ENCODE data around the gene PMM2. TPM values are rescaled to one million over a fixed set of nuclear protein-coding genes. Genes with fewer than 3 reads are reported as not detected.

Gene PMM2
- total RNA-seq, 4 donors from 2014 or later, result 26.2 to 114 (median 58.5) TPM

DNA sequence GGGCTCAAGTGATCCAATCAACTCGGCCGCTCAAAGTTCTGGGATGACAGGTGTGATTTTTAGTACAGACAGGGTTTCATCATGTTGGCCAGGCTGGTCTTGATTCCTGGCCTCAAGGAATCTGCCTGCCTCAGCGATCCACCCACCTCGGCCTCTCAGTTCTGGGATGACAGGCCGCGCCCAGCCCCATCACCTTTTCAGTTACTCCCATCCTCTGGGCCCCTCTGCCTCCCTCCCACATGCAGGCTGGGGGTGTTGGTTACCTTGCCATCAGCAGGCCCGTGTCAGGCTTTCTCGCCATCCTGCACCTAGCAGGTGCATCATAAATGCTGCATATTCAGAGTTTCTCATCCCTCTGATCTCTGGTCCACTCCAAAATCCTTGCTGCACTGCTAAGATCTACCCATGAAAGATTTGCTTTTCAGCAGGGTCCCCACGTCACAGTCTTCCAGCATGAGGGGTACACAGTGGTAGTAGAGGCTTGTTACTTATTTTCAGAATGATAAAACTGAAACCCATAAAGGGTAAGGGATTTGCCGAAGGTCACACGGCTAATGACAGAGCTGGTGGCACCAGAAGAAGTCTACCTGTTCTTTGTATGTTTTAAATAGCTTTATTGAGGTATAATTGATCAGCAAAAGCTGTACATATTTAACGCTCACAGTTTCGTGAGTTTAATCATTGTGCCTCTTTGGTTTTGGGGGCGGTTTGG is 16.6 kb downstream of the PMM2 start:
- intact Hi-C loops (cut with DNase I; ENCODE audit: low total_unique reads) (no loop called here), in situ Hi-C loops (cut with MboI; ENCODE audit: low pct_ligation_motif_present in 1 of 4, low pct_unique_long_range_greater_than_20kb in 1 of 4, low sequenced_read_pairs in 3 of 4) (no loop called here)
- TF ChIP-seq, protein P1, sequence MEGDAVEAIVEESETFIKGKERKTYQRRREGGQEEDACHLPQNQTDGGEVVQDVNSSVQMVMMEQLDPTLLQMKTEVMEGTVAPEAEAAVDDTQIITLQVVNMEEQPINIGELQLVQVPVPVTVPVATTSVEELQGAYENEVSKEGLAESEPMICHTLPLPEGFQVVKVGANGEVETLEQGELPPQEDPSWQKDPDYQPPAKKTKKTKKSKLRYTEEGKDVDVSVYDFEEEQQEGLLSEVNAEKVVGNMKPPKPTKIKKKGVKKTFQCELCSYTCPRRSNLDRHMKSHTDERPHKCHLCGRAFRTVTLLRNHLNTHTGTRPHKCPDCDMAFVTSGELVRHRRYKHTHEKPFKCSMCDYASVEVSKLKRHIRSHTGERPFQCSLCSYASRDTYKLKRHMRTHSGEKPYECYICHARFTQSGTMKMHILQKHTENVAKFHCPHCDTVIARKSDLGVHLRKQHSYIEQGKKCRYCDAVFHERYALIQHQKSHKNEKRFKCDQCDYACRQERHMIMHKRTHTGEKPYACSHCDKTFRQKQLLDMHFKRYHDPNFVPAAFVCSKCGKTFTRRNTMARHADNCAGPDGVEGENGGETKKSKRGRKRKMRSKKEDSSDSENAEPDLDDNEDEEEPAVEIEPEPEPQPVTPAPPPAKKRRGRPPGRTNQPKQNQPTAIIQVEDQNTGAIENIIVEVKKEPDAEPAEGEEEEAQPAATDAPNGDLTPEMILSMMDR (IDR thresholded peaks at IDR 0.05), result no peak
- TF ChIP-seq POLR2A (IDR thresholded peaks at IDR 0.05) (no peak), EP300 (IDR thresholded peaks at IDR 0.05; ENCODE audit: low read depth) (no peak), POLR2AphosphoS5 (IDR thresholded peaks at IDR 0.05) (no peak)
- Histone ChIP-seq H3K36me3 (peaks cover 0 to 86% (median 38%) of the 10 kb centered on the region in 4 donors), H3K4me3 (no peak overlapping the region), H3K27me3 (no peaks in the 10 kb centered on the region), H3K4me1 (no peaks in the 10 kb centered on the region), H3K9me3 (no peaks in the 10 kb centered on the region), H3K27ac (no peak overlapping the region)
- 74 to 86% methylated on average over 6 to 14 of the region's 14 CpGs for WGBS, 2 donors (ENCODE audit: low coverage in 1 of 2)
- no peak for DNase-seq

DNA sequence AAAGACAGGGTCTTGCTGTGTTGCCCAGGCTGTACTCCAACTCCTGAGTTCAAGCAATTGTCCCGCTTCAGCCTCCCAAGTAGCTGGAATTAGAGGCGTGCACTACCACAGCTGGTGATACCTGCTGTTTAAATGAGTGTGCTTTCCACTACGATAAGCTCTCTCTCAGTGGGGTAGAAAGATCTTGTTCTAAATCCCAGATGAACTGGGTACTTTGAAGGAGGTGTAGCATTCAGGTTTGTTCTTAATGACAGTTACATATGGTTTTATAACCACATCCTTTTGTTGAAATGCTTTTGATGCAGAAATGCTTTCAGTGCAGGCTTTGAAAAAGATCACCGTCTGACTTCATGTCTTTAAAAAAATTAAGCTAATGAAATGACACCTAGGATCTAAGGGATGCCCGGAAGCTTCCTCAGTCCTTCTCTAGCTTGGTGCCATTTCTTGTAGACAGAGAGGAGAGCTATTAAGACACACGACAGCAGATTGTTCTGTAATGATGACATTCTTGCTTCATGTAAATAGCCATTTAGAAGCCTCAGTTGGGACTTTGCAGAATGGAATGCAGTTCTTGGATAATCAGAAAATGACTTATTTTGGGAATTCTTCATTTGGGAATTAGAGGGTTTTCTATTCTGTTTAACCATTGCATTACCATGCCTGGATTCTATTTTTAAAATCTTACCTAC is 19.5 kb downstream of the PMM2 start:
- TF ChIP-seq POLR2AphosphoS5 (IDR thresholded peaks at IDR 0.05) (no peak), POLR2A (IDR thresholded peaks at IDR 0.05) (no peak), EP300 (IDR thresholded peaks at IDR 0.05; ENCODE audit: low read depth) (no peak)
- TF ChIP-seq, protein P1 (IDR thresholded peaks at IDR 0.05), result no peak
- Histone ChIP-seq H3K27me3 (no peaks in the 10 kb centered on the region), H3K27ac (no peak overlapping the region), H3K4me1 (no peaks in the 10 kb centered on the region), H3K9me3 (no peaks in the 10 kb centered on the region), H3K4me3 (no peak overlapping the region), H3K36me3 (peaks cover 0 to 61% (median 24%) of the 10 kb centered on the region in 4 donors)
- intact Hi-C loops (cut with DNase I; ENCODE audit: low total_unique reads) (no loop called here), in situ Hi-C loops (cut with MboI; ENCODE audit: low pct_ligation_motif_present in 1 of 4, low pct_unique_long_range_greater_than_20kb in 1 of 4, low sequenced_read_pairs in 3 of 4) (no loop called here)
- DNase-seq, result no peak
- 71 to 90% methylated on average over 5 to 6 of the region's 6 CpGs for WGBS, 2 donors (ENCODE audit: low coverage in 1 of 2)

DNA sequence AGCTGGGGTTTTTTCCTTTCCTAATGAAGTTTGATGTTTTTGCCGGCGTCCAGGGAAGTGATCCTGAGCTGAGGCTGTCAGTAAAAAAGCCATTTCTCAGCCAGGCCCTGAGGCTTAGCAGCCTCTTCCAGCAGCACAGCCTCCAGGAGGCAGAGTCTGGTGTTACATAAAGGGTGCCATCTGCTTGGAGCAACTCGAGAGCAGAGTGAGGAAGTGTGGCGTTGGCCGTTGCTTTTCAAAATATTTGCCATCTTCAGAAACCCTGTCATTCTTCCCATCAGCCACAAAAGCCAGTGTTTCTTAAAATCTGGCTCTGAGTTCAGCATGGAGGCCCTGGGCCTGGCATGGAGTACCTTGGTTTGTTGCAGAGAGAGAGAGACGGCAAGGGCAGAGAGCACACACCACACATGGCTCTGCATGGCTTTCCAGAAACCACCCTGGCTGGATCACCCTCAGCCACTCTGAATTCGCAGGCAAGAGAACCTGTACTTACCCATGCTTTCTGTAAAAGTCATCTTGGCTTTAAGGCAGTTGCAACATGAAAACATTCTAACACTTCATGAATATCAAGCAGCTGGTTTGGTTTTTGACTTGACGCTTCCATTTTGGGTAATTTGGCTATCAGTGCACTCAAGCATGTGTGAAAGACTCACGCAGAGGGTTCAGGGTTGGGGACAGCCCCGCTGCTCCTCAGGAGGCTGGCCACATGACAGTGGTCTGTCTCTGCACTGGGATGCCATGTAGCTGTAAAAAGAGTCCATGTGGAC is 21.0 kb downstream of the PMM2 start:
- no peaks in the 10 kb centered on the region for H3K4me1 ChIP-seq
- WGBS, 2 donors (ENCODE audit: low coverage in 1 of 2), result 84 to 100% methylated on average over 1 to 10 of the region's 10 CpGs
- TF ChIP-seq, protein P1 (IDR thresholded peaks at IDR 0.05), result no peak
- no peak for TF ChIP-seq POLR2AphosphoS5 (IDR thresholded peaks at IDR 0.05)
- no peak for TF ChIP-seq POLR2A (IDR thresholded peaks at IDR 0.05)
- TF ChIP-seq EP300 (IDR thresholded peaks at IDR 0.05; ENCODE audit: low read depth), result no peak

DNA sequence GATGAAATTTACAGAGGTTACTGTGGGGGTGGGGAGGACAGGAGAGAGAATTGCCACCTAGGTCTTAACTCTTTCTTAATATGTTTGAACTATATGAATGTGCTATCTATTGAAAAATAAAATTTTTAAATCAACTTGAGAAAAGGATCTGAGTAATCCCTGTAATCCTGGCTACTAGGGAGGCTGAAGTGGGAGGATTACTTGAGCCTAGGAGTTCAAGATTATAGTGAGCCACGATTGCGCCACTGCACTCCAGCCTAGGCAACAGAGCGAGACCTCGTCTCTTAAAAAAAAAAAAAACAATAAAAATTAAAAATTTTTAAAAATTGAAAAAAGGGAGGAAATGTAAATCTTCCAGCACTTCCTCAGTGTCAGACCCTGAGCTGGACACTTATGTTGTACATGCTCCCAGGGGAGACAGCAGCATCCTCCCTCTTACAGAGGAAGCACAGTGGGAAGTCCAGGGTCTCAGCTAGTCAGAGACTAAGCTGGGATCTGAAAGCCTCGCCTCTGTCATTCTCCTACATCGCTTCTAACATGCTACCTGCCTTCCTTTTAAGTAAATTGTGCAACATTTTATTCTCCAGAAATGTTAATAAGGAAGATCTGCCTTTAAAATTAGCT is 21.9 kb downstream of the PMM2 start:
- H3K27me3 ChIP-seq, result no peaks in the 10 kb centered on the region
- H3K4me1 ChIP-seq, result no peaks in the 10 kb centered on the region
- H3K36me3 ChIP-seq, result peaks cover 0 to 46% (median 10%) of the 10 kb centered on the region in 4 donors
- no peak overlapping the region for H3K4me3 ChIP-seq
- in situ Hi-C loops (cut with MboI; ENCODE audit: low pct_ligation_motif_present in 1 of 4, low pct_unique_long_range_greater_than_20kb in 1 of 4, low sequenced_read_pairs in 3 of 4), result no loop called here
- intact Hi-C loops (cut with DNase I; ENCODE audit: low total_unique reads), result no loop called here
- TF ChIP-seq POLR2A (IDR thresholded peaks at IDR 0.05), result no peak
- TF ChIP-seq, protein P1 (IDR thresholded peaks at IDR 0.05), result no peak
- no peak for TF ChIP-seq EP300 (IDR thresholded peaks at IDR 0.05; ENCODE audit: low read depth)
- no peak for TF ChIP-seq POLR2AphosphoS5 (IDR thresholded peaks at IDR 0.05)
- no peak for DNase-seq
- WGBS, 2 donors (ENCODE audit: low coverage in 1 of 2), result 86 to 95% methylated on average over 6 of the region's 6 CpGs
- no peaks in the 10 kb centered on the region for H3K9me3 ChIP-seq
- no peak overlapping the region for H3K27ac ChIP-seq

More for the DNA sequence above, 21.0 kb downstream of the PMM2 start:
- no peak overlapping the region for H3K4me3 ChIP-seq
- in situ Hi-C loops (cut with MboI; ENCODE audit: low pct_ligation_motif_present in 1 of 4, low pct_unique_long_range_greater_than_20kb in 1 of 4, low sequenced_read_pairs in 3 of 4) (no loop called here), intact Hi-C loops (cut with DNase I; ENCODE audit: low total_unique reads) (no loop called here)
- no peak overlapping the region for H3K27ac ChIP-seq
- H3K27me3 ChIP-seq, result no peaks in the 10 kb centered on the region
- peaks cover 0 to 46% (median 14%) of the 10 kb centered on the region in 4 donors for H3K36me3 ChIP-seq
- no peaks in the 10 kb centered on the region for H3K9me3 ChIP-seq
- DNase-seq, result no peak

Measured in transverse colon (tissue), 4 donors.